Astrocyte (in vitro differentiated cells and primary cell): Measurements from ENCODE around the gene RBBP9. TPM values are rescaled to one million over a fixed set of nuclear protein-coding genes. Genes with fewer than 3 reads are reported as not detected.

Experiments
- DNase-seq: peaks from one replicate; pipeline ENCODE4 v3.0.0-alpha.2; 2010; ENCODE audit warnings: low read depth
- FAIRE-seq: peaks from 2 replicates; lab custom pipeline; 2011; peaks lifted over from hg19 to GRCh38; lab: Jason Lieb, UNC
- H2AFZ ChIP-seq: 2 replicates; pipeline ENCODE4 v1.6.0; 2012; ENCODE audit warnings: low read depth, low read length, inconsistent platforms
- H3K27ac ChIP-seq: 2 replicates; pipeline ENCODE4 v1.5.1; 2011; ENCODE audit warnings: low read depth, low read length, inconsistent platforms
- H3K27me3 ChIP-seq: 2 replicates; pipeline ENCODE4 v1.6.0; 2011; ENCODE audit warnings: low read length, inconsistent platforms; ENCODE audit not compliant: insufficient read depth
- H3K36me3 ChIP-seq: 2 replicates; pipeline ENCODE4 v1.5.1; 2011; ENCODE audit warnings: low read length, inconsistent platforms; ENCODE audit not compliant: insufficient read depth
- H3K4me1 ChIP-seq: 2 replicates; pipeline ENCODE4 v1.5.1; 2011; ENCODE audit warnings: low read length, inconsistent platforms; ENCODE audit not compliant: insufficient read depth
- H3K4me2 ChIP-seq: 2 replicates; pipeline ENCODE4 v1.6.0; 2012; ENCODE audit warnings: low read length, inconsistent platforms
- H3K4me3 ChIP-seq: 2 replicates; pipeline ENCODE4 v1.5.1; 2011; ENCODE audit warnings: low read depth, mild to moderate bottlenecking, low read length, inconsistent platforms; ENCODE audit not compliant: insufficient read depth
- H3K79me2 ChIP-seq: 2 replicates; pipeline ENCODE4 v1.6.0; 2012; ENCODE audit warnings: mild to moderate bottlenecking, low read length, inconsistent platforms; ENCODE audit not compliant: insufficient read depth
- H3K9ac ChIP-seq: 2 replicates; pipeline ENCODE4 v1.6.0; 2012; ENCODE audit warnings: mild to moderate bottlenecking, low read length, inconsistent platforms
- H3K9me3 ChIP-seq: 2 replicates; pipeline ENCODE4 v1.5.1; 2012; ENCODE audit warnings: low read depth, mild to moderate bottlenecking, low read length, inconsistent platforms; ENCODE audit not compliant: insufficient read depth
- H4K20me1 ChIP-seq: 2 replicates; pipeline ENCODE4 v1.6.0; 2012; ENCODE audit warnings: low read length, inconsistent platforms; ENCODE audit not compliant: insufficient read depth
- H3K27ac Mint-ChIP-seq: one replicate; pipeline ENCODE4 v1.8.0; 2021; ENCODE audit warnings: mild to moderate bottlenecking, mixed read lengths; ENCODE audit not compliant: unreplicated experiment
- H3K27me3 Mint-ChIP-seq: one replicate; pipeline ENCODE4 v1.8.0; 2021; ENCODE audit warnings: low read depth, mixed read lengths; ENCODE audit not compliant: unreplicated experiment
- H3K36me3 Mint-ChIP-seq: one replicate; pipeline ENCODE4 v1.8.0; 2021; ENCODE audit warnings: low read depth, mixed read lengths; ENCODE audit not compliant: unreplicated experiment
- H3K4me1 Mint-ChIP-seq: one replicate; pipeline ENCODE4 v1.8.0; 2021; ENCODE audit warnings: low read depth, mixed read lengths; ENCODE audit not compliant: unreplicated experiment
- H3K4me3 Mint-ChIP-seq: one replicate; pipeline ENCODE4 v1.8.0; 2021; ENCODE audit warnings: mild to moderate bottlenecking, moderate library complexity, mixed read lengths; ENCODE audit not compliant: unreplicated experiment
- H3K9me3 Mint-ChIP-seq: one replicate; pipeline ENCODE4 v1.8.0; 2021; ENCODE audit warnings: mild to moderate bottlenecking, mixed read lengths; ENCODE audit not compliant: unreplicated experiment
- EZH2 ChIP-seq: IDR thresholded peaks from 2 replicates; pipeline ENCODE4 v1.6.1; 2012; ENCODE audit warnings: mild to moderate bottlenecking, low read length, inconsistent platforms; ENCODE audit not compliant: insufficient read depth
- total RNA-seq: library from RNA; stranded (reverse); gene quantifications from 2 replicates; pipeline ENCODE4 v1.2.1, GENCODE V29; 2021
- TF ChIP-seq, protein P1 (sequence below): IDR thresholded peaks from 2 replicates; pipeline ENCODE4 v1.5.1; 2011; ENCODE audit warnings: low read depth, mild to moderate bottlenecking, inconsistent platforms, low read length, moderate library complexity; ENCODE audit not compliant: insufficient read depth

RBBP9 gene
- total RNA-seq, 1 donor from 2014 or later: 14.4 TPM

DNA sequence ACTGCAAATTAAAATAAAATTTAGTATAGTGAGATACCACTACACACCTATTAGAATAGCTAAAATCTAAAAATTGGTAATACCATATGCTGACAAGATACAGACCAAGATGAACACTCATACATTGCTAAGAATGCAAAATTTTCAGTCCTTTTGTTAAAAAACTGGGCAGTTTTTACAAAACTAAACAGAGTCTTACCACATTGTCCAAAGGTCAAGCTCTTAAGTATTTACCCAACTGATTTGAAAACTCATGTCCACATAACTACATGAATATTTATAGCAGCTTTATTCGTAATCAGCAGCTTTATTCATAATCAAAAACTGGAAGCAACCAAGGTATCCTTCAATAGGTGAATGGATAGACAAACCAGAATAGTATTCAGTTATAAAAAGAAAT, 19.8 kb downstream of the RBBP9 start:
- Mint-ChIP-seq H3K27ac (no peak overlapping the region), H3K4me1 (no peaks in the 10 kb centered on the region), H3K9me3 (no peaks in the 10 kb centered on the region), H3K4me3 (no peak overlapping the region), H3K36me3 (peaks cover 4% of the 10 kb centered on the region), H3K27me3 (no peaks in the 10 kb centered on the region)
- H3K9ac ChIP-seq: no peak overlapping the region
- no peak overlapping the region for H2AFZ ChIP-seq
- no peak for FAIRE-seq
- no peak for DNase-seq
- no peak overlapping the region for H3K4me3 ChIP-seq
- no peaks in the 10 kb centered on the region for H3K27me3 ChIP-seq
- no peaks in the 10 kb centered on the region for H3K9me3 ChIP-seq
- peaks cover 52% of the 10 kb centered on the region for H3K36me3 ChIP-seq
- no peak overlapping the region for H3K27ac ChIP-seq
- H3K4me2 ChIP-seq: no peak overlapping the region
- no peaks in the 10 kb centered on the region for H4K20me1 ChIP-seq
- H3K79me2 ChIP-seq: no peaks in the 10 kb centered on the region
- H3K4me1 ChIP-seq: no peaks in the 10 kb centered on the region
- no peak for TF ChIP-seq EZH2
- TF ChIP-seq, protein P1, sequence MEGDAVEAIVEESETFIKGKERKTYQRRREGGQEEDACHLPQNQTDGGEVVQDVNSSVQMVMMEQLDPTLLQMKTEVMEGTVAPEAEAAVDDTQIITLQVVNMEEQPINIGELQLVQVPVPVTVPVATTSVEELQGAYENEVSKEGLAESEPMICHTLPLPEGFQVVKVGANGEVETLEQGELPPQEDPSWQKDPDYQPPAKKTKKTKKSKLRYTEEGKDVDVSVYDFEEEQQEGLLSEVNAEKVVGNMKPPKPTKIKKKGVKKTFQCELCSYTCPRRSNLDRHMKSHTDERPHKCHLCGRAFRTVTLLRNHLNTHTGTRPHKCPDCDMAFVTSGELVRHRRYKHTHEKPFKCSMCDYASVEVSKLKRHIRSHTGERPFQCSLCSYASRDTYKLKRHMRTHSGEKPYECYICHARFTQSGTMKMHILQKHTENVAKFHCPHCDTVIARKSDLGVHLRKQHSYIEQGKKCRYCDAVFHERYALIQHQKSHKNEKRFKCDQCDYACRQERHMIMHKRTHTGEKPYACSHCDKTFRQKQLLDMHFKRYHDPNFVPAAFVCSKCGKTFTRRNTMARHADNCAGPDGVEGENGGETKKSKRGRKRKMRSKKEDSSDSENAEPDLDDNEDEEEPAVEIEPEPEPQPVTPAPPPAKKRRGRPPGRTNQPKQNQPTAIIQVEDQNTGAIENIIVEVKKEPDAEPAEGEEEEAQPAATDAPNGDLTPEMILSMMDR: no peak

DNA sequence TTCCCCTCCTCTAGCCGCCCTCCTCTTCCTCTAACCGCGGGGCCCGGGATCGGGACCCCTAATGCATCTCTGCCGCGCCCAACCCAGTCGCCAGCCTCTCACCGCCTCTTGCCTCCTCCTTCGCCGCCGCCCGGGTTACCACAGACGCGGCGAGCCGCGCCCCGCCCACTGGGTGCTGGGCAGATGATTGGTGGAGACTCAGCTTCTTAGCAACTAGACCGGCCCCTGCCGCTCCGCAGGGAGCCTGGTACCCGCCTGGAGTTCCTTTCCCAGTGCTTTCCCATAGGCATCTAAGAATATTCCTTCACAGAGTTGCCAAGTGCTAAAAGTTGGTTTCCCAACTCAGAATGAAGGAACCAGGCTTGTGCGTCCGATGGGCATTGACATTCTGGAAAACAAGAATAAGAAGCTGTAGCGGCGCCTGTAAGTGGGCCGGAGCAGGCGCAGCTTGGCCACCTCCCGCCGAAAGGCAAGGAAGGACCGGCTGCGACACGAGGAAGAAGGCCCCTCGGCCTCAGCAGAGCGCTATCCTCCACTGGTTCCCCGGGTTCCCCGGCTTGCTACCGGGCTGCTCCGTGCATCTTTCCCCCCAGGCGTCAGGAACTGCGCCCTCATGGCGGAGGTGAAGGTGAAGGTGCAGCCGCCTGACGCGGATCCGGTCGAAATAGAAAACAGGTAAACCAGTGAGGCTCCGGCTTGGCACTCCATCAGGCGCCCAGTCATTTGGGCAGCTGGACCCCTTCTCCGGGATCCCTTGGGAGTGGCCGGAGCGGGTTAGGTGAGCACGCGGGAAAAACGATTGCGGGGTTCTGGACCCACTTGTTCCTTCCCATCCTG, 29.9 kb downstream of the RBBP9 start, which contains the start of the genes DZANK1 and POLR3F:
Gene DZANK1 (minus strand): TSS at position 137 of the 837 bp plus-strand sequence. CDS start 1,672 bp downstream, outside the sequence.
Gene POLR3F (plus strand): TSS at position 497 of the 837 bp plus-strand sequence. CDS start 117 bp downstream, at position 614.
- H3K27me3 Mint-ChIP-seq: no peaks in the 10 kb centered on the region
- H3K79me2 ChIP-seq: peaks cover 43% of the 10 kb centered on the region
- peaks cover 9% of the 10 kb centered on the region for H3K4me1 ChIP-seq

More for the DNA sequence above, 29.9 kb downstream of the RBBP9 start, which contains the start of the genes DZANK1 and POLR3F:
- Histone ChIP-seq H3K36me3 (no peaks in the 10 kb centered on the region), H2AFZ (peak within 1 kb of the TSS; percentile 94), H3K27ac (peak within 1 kb of the TSS; percentile 99), H3K4me3 (peak within 1 kb of the TSS; percentile 93), H3K27me3 (no peaks in the 10 kb centered on the region), H4K20me1 (no peaks in the 10 kb centered on the region), H3K4me2 (peak within 1 kb of the TSS; percentile 92), H3K9ac (peak within 1 kb of the TSS; percentile 95), H3K9me3 (no peaks in the 10 kb centered on the region)
- H3K36me3 Mint-ChIP-seq: peaks cover 2% of the 10 kb centered on the region
- H3K4me1 Mint-ChIP-seq: peaks cover 9% of the 10 kb centered on the region
- TF ChIP-seq EZH2: no peak
- TF ChIP-seq, protein P1: no peak
- FAIRE-seq: no peak
- H3K9me3 Mint-ChIP-seq: no peaks in the 10 kb centered on the region
- peak; percentile 90 for DNase-seq
- peak within 1 kb of the TSS; percentile 96 for H3K27ac Mint-ChIP-seq
- peak within 1 kb of the TSS; percentile 98 for H3K4me3 Mint-ChIP-seq
